Measurements from ENCODE around the gene ZNF879. TPM values are rescaled to one million over a fixed set of nuclear protein-coding genes. Genes with fewer than 3 reads are reported as not detected.
A peak's percentile ranks its signal among the peaks of the same experiment; 100 is the strongest.

Gene ZNF879
- total RNA-seq, 1 donor from 2014 or later = 5.9 TPM

- Histone ChIP-seq H3K27ac (peak within 1 kb of the TSS; percentile 82), H3K4me3 (peak within 1 kb of the TSS; percentile 75 to 90), H3K9me3 (no peaks in the 10 kb centered on the region), H3K27me3 (no peaks in the 10 kb centered on the region), H3K4me1 (peaks cover 16% of the 10 kb centered on the region), H3K36me3 (peaks cover 0 to 24% of the 10 kb centered on the region in 2 donors)
- DNase-seq (ENCODE audit: extremely low spot score in 2 of 2) = no peak
- TF ChIP-seq POLR2AphosphoS5 (IDR thresholded peaks at IDR 0.05; ENCODE audit: insufficient read depth in 1 of 2, low read depth in 1 of 2) = peak; percentile 81 to 94
- peak in 1 of 2 donors; percentile 20 for TF ChIP-seq POLR2A (IDR thresholded peaks at IDR 0.05)
- TF ChIP-seq CTCF (IDR thresholded peaks at IDR 0.05) = peak in 1 of 3 experiments; percentile 10
- intact Hi-C loops (cut with DNase I) = no loop called here
These were observed 36.8 kb downstream of the ZNF879 start, which contains the start of gene ZNF354C for GRCh38 chr5:179060116-179061008. ZNF354C (plus strand) TSS chr5:179060373; CDS start chr5:179062069, 1,696 bp downstream.

GRCh38 chr5:179061025-179061424 lies 37.4 kb downstream of the ZNF879 start:
- intact Hi-C loops (cut with DNase I) = no loop called here
- DNase-seq (ENCODE audit: extremely low spot score in 2 of 2) = no peak
- Histone ChIP-seq H3K4me1 (peaks cover 16% of the 10 kb centered on the region), H3K36me3 (peaks cover 0 to 31% of the 10 kb centered on the region in 2 donors), H3K9me3 (no peaks in the 10 kb centered on the region), H3K27me3 (no peaks in the 10 kb centered on the region), H3K27ac (no peak overlapping the region), H3K4me3 (peak overlapping the region; percentile 75 to 90)
- TF ChIP-seq CTCF (IDR thresholded peaks at IDR 0.05) (no peak), POLR2A (IDR thresholded peaks at IDR 0.05) (no peak), POLR2AphosphoS5 (IDR thresholded peaks at IDR 0.05; ENCODE audit: insufficient read depth in 1 of 2, low read depth in 1 of 2) (no peak)

GRCh38 chr5:179065703-179066102 lies 42.1 kb downstream of the ZNF879 start:
- Histone ChIP-seq H3K27me3 (no peaks in the 10 kb centered on the region), H3K36me3 (peaks cover 4 to 65% of the 10 kb centered on the region in 2 donors), H3K4me1 (peaks cover 14% of the 10 kb centered on the region), H3K9me3 (peaks cover 32% of the 10 kb centered on the region), H3K4me3 (no peak overlapping the region), H3K27ac (no peak overlapping the region)
- no peak for TF ChIP-seq POLR2A (IDR thresholded peaks at IDR 0.05)
- no peak for TF ChIP-seq POLR2AphosphoS5 (IDR thresholded peaks at IDR 0.05; ENCODE audit: insufficient read depth in 1 of 2, low read depth in 1 of 2)
- TF ChIP-seq CTCF (IDR thresholded peaks at IDR 0.05) = no peak
- intact Hi-C loops (cut with DNase I) = no loop called here
- no peak for DNase-seq (ENCODE audit: extremely low spot score in 2 of 2)

GRCh38 chr5:179079165-179079987 lies 55.8 kb downstream of the ZNF879 start:
- Histone ChIP-seq H3K4me3 (no peak overlapping the region), H3K27ac (no peak overlapping the region), H3K9me3 (peaks cover 96% of the 10 kb centered on the region), H3K36me3 (peaks cover 14 to 71% of the 10 kb centered on the region in 2 donors), H3K4me1 (no peaks in the 10 kb centered on the region), H3K27me3 (no peaks in the 10 kb centered on the region)
- intact Hi-C loops (cut with DNase I) = no loop called here
- DNase-seq (ENCODE audit: extremely low spot score in 2 of 2) = no peak
- TF ChIP-seq POLR2A (IDR thresholded peaks at IDR 0.05) (no peak), CTCF (IDR thresholded peaks at IDR 0.05) (no peak), POLR2AphosphoS5 (IDR thresholded peaks at IDR 0.05; ENCODE audit: insufficient read depth in 1 of 2, low read depth in 1 of 2) (no peak)

Data from vagina (tissue), 2 donors.